Hematopoietic multipotent progenitor cell (in vitro differentiated cells): ENCODE measurements around the gene ERICH2. TPM values are rescaled to one million over a fixed set of nuclear protein-coding genes. Genes with fewer than 3 reads are reported as not detected.

Experiments used
- DNase-seq, 3 donors: peaks; one replicate each; pipeline ENCODE4 v3.0.0-alpha.2; 2011 to 2015; ENCODE audit warnings: low read depth in 2 of 3, low spot score in 2 of 3
- small RNA-seq: library from RNA; depleted of rRNA; stranded (forward); fragments of <200 nt; gene quantifications from one replicate; pipeline ENCODE3, GENCODE V24; 2012
- total RNA-seq: library from RNA; depleted of rRNA; stranded (reverse); fragments of >200 nt; gene quantifications from one replicate; pipeline ENCODE4 v1.2.3, GENCODE V29; 2012

The ERICH2 gene
- total RNA-seq, 1 donor, result not detected

GRCh38 chr2:170830166-170830565, 60.0 kb downstream of the ERICH2 start:
- no peak for DNase-seq

DNA sequence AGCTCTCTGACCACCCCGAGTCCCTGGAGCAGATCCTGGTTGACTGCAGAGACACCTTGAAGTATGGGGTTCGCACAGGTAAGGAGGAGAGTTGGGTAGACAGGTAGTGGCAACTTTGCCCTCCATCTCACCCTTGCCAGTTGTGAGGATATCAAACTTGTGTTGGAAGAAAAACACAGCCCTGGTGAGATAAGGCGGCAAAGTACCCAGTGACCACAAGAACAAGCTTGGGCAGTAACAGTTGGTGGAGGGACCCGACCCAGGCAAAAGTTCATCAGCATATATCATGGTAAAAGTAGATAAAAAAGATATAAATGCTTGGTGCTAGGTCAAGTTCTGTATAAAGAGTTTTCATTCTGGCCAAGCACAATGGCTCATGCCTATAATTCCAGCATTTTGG, 60.9 kb downstream of the ERICH2 start:
- no peak for DNase-seq

DNA sequence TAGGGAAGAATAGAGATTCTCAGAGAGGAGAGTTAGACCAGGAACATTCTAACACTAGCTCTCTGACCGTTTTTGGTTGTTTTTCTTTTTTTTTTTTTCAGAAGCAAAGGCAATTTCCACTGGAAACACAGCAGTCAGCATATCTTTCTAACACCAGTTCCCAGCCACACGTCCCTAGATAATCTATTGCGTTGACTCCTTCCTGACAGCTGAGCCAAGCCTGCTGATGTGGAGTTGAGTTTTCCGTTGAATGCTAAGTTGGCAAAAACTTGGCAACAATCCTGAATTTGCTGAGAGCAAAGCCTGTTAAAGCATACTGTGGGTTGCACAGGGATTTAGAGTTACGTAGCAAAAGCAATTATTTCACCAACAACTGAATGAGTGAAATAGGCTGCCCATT, 65.8 kb downstream of the ERICH2 start:
- DNase-seq, result no peak

DNA sequence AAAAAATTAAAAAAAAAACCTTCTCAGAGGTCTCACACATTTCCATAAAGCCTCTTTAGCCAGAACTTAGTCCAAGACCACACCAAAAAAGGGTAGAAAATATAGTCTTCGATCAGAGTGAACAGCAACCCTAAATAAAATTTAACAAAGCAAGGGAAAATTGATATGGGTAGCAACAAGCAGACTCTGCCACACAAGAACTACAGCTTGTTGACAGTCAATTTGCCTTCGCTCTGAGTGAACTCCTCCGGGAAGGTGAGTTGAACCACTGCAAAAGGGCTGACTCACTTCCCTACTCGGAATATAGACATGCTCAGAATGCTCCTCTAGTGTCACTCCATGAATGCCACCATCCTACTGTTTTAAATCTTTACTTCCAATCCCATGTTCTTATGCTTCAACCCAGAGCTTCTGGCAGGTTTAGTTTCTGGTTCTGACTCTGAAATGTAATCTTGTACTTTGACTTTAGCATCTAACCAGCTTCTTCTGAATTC, 70.6 kb downstream of the ERICH2 start:
- no peak for DNase-seq

DNA sequence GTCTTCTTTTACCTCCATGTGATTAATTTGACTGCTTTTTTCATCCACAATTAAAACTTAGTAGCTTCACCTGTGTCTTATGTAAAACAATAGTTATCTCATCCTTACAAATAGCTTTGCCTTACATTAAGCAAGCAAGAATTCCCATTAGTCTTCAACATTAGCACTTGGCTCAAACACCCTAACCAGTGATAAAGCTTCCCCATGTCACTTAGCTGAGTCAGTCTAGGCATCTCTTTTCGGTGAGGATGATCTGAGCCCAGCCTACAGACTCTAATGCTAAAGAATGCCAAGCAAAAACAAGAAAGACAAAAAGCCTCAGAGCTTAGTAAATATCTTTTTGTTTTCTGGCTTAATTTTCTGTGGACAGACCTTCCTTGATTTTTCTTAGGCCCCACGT, 72.6 kb downstream of the ERICH2 start:
- DNase-seq, result no peak

- DNase-seq, result peak in 2 of 3 donors; percentile 45 to 57
These were observed 73.5 kb downstream of the ERICH2 start for GRCh38 chr2:170843656-170844055.

GRCh38 chr2:170845343-170845742, 75.2 kb downstream of the ERICH2 start:
- no peak for DNase-seq

- no peak for DNase-seq
These were observed 76.1 kb downstream of the ERICH2 start for GRCh38 chr2:170846314-170846713.

DNA sequence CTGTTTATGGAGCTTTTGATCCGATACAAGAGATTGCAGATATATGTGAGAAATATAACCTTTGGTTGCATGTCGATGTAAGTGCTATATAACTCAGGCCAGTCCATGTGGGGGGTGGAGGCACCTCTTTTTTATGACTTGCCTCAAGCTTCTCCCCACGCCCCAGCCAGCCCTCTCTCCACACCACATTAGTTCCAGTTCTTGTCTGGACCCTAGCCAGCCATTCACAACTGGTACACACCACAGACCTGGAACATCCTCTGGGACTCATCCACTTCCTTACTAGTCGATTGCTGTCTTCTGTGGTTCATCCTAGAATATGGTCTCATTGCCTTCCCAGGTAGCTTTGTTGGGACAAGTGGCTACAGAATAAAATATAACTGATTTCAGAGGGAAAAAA, 77.5 kb downstream of the ERICH2 start:
- no peak for DNase-seq

Small RNA genes lying within 50 kb of the gene (small RNA-seq; reads per million reads assigned to genes)
- gene RF00019, result not detected

Other genes with a start within 250 kb of the ERICH2 start
- not detected for gene SP5, start 55.0 kb upstream of the ERICH2 start, total RNA-seq
- 3.2 TPM for gene GAD1, start 46.5 kb downstream of the ERICH2 start, total RNA-seq
- gene GORASP2, start 158.9 kb downstream of the ERICH2 start, total RNA-seq, result 33.4 TPM